Thoracic aorta (tissue), 2 donors: Measurements from ENCODE around the gene BCAS3. TPM values are rescaled to one million over a fixed set of nuclear protein-coding genes. Genes with fewer than 3 reads are reported as not detected.

Experiments used
- ATAC-seq: fragments of 150-250 bp; one replicate; pipeline ENCODE4 v1.8.0; 2017; ENCODE audit warnings: low read depth; ENCODE audit not compliant: insufficient number of reproducible peaks, low FRiP score
- DNase-seq: peaks from one replicate; pipeline ENCODE4 v3.0.0-alpha.2; 2020; ENCODE audit warnings: low spot score
- H3K27ac ChIP-seq, 2 donors: fragments of 200-600 bp; sonication (generic); 1 replicate in 1 of 2; 2 replicates in 1 of 2; pipeline ENCODE4 v1.5.1; 2016; ENCODE audit warnings: mild to moderate bottlenecking in 2 of 2, moderate library complexity in 2 of 2
- H3K27me3 ChIP-seq: fragments of 200-600 bp; sonication (generic); replicated peaks from 2 replicates; pipeline ENCODE4 v1.6.0; 2016; ENCODE audit warnings: mild to moderate bottlenecking; ENCODE audit not compliant: insufficient read depth
- H3K36me3 ChIP-seq: fragments of 200-600 bp; sonication (generic); one replicate; pipeline ENCODE4 v1.5.1; 2016
- H3K4me1 ChIP-seq, 2 donors: fragments of 200-600 bp; sonication (generic); 1 replicate in 1 of 2; 2 replicates in 1 of 2; pipeline versions ENCODE4 v1.5.1 to v1.6.0; 2016; ENCODE audit warnings: low read depth in 2 of 2, mild to moderate bottlenecking in 1 of 2; ENCODE audit not compliant: control insufficient read depth in 1 of 2
- H3K4me3 ChIP-seq: fragments of 200-600 bp; sonication (generic); 2 replicates; pipeline ENCODE4 v1.5.1; 2016; ENCODE audit warnings: mild to moderate bottlenecking
- H3K9me3 ChIP-seq: fragments of 200-600 bp; sonication (generic); 2 replicates; pipeline ENCODE4 v1.5.1; 2016
- CTCF ChIP-seq: fragments of 200-600 bp; sonication (generic); IDR thresholded peaks from one replicate; pipeline ENCODE4 v1.5.1; 2019; ENCODE audit warnings: antibody characterized with exemption
- total RNA-seq, 2 donors: library from RNA; depleted of rRNA; stranded (reverse); fragments of >200 nt; gene quantifications; one replicate each; pipeline versions ENCODE4 v1.1.0 to v1.2.3, GENCODE V29; 2016

Gene BCAS3
- total RNA-seq, 2 donors from 2014 or later: 35.1 to 69.3 TPM

GRCh38 chr17:60724647-60725046 lies 47.0 kb downstream of the BCAS3 start:
- no peak for TF ChIP-seq CTCF
- Histone ChIP-seq H3K4me1 (no peaks in the 10 kb centered on the region), H3K36me3 (no peaks in the 10 kb centered on the region), H3K27ac (no peak overlapping the region), H3K27me3 (no peaks in the 10 kb centered on the region), H3K4me3 (no peak overlapping the region), H3K9me3 (no peaks in the 10 kb centered on the region)
- DNase-seq (no peak), ATAC-seq (no peak)

- Histone ChIP-seq H3K4me3 (no peak overlapping the region), H3K27ac (no peak overlapping the region), H3K4me1 (no peaks in the 10 kb centered on the region), H3K9me3 (no peaks in the 10 kb centered on the region), H3K36me3 (no peaks in the 10 kb centered on the region), H3K27me3 (no peaks in the 10 kb centered on the region)
- no peak for ATAC-seq
- TF ChIP-seq CTCF: no peak
- DNase-seq: no peak
These were observed 52.2 kb downstream of the BCAS3 start for GRCh38 chr17:60729854-60730253.

- Histone ChIP-seq H3K27me3 (no peaks in the 10 kb centered on the region), H3K36me3 (no peaks in the 10 kb centered on the region), H3K4me1 (no peaks in the 10 kb centered on the region), H3K27ac (no peak overlapping the region), H3K4me3 (no peak overlapping the region), H3K9me3 (no peaks in the 10 kb centered on the region)
- no peak for ATAC-seq
- DNase-seq: no peak
- no peak for TF ChIP-seq CTCF
These were observed 52.6 kb downstream of the BCAS3 start for GRCh38 chr17:60730273-60730672.

GRCh38 chr17:60738287-60738686 lies 60.6 kb downstream of the BCAS3 start:
- no peaks in the 10 kb centered on the region for H3K9me3 ChIP-seq
- H3K27ac ChIP-seq: no peak overlapping the region
- DNase-seq (no peak), ATAC-seq (no peak)
- no peaks in the 10 kb centered on the region for H3K27me3 ChIP-seq
- no peak overlapping the region for H3K4me3 ChIP-seq
- H3K4me1 ChIP-seq: peaks cover 0 to under 1% of the 10 kb centered on the region in 2 donors
- no peaks in the 10 kb centered on the region for H3K36me3 ChIP-seq
- no peak for TF ChIP-seq CTCF

GRCh38 chr17:60740584-60740983 lies 62.9 kb downstream of the BCAS3 start:
- no peak for DNase-seq
- no peak overlapping the region for H3K27ac ChIP-seq
- no peak for TF ChIP-seq CTCF
- no peaks in the 10 kb centered on the region for H3K36me3 ChIP-seq
- H3K9me3 ChIP-seq: no peaks in the 10 kb centered on the region
- ATAC-seq: no peak
- H3K27me3 ChIP-seq: no peaks in the 10 kb centered on the region
- peaks cover 3 to 17% of the 10 kb centered on the region in 2 donors for H3K4me1 ChIP-seq
- H3K4me3 ChIP-seq: no peak overlapping the region
